ENCODE measurements around the gene GRID2.

GRCh38 chr4:93303440-93303839, 999.7 kb downstream of the GRID2 start:
- TF ChIP-seq, protein P1, sequence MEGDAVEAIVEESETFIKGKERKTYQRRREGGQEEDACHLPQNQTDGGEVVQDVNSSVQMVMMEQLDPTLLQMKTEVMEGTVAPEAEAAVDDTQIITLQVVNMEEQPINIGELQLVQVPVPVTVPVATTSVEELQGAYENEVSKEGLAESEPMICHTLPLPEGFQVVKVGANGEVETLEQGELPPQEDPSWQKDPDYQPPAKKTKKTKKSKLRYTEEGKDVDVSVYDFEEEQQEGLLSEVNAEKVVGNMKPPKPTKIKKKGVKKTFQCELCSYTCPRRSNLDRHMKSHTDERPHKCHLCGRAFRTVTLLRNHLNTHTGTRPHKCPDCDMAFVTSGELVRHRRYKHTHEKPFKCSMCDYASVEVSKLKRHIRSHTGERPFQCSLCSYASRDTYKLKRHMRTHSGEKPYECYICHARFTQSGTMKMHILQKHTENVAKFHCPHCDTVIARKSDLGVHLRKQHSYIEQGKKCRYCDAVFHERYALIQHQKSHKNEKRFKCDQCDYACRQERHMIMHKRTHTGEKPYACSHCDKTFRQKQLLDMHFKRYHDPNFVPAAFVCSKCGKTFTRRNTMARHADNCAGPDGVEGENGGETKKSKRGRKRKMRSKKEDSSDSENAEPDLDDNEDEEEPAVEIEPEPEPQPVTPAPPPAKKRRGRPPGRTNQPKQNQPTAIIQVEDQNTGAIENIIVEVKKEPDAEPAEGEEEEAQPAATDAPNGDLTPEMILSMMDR (IDR thresholded peaks at IDR 0.05) = no peak
- TF ChIP-seq POLR2A (IDR thresholded peaks at IDR 0.05) = no peak

Measured in thyroid gland (tissue), 4 donors.